Inflammatory macrophage (primary cell): Measurements from ENCODE around the gene NOL6.
A peak's percentile ranks its signal among the peaks of the same experiment; 100 is the strongest.
"Not testable (repeated sequence)": the region's sequence is repeated elsewhere in the genome, so short reads cannot be mapped to it uniquely, and the experiment has no call there.

Experiments
- DNase-seq, 2 donors: peaks; one replicate each; pipeline ENCODE4 v3.0.0-alpha.2; 2020 to 2022
- total RNA-seq, 18 experiments: gene quantifications; one replicate each; lab custom pipeline; 2026; ENCODE audit warnings: mixed read lengths in 6 of 18, inconsistent platforms in 2 of 18; lab: John Stamatoyannopoulos, UW

The NOL6 gene
- 15.1 to 81.5 (median 56.3) reads per million in 18 experiments for total RNA-seq

GRCh38 chr9:33473643-33474352, at the start of gene NOL6:
Gene NOL6, minus strand, starts transcription at chr9:33473924. Its CDS starts 82 bp downstream, at chr9:33473842.
- DNase-seq = peak; percentile 100

- DNase-seq = not testable (repeated sequence)
Observed at GRCh38 chr9:33521861-33522260, 48.1 kb upstream of the NOL6 start.

- not testable (repeated sequence) for DNase-seq
Observed at GRCh38 chr9:33517934-33518577, 44.3 kb upstream of the NOL6 start.

DNA sequence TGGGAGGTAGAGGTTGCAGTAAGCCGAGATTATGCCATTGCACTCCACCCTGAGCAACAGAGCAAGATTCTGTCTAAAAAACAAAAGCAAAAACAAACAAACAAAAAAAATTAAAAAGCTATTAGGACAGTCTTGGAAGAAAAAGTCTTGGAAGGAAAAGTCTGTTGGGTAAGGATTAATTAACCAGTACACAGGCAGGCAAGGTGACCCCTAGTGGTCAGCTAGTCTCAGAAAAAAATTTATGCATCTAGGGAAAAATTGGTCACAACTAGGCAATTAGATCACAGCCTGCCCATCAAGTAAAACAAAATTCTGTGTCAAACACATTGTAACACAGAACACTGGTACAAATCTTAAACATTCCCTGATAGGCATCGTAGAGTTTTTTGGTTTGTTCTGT, 43.6 kb upstream of the NOL6 start:
- DNase-seq = peak; percentile 42 to 48

DNA sequence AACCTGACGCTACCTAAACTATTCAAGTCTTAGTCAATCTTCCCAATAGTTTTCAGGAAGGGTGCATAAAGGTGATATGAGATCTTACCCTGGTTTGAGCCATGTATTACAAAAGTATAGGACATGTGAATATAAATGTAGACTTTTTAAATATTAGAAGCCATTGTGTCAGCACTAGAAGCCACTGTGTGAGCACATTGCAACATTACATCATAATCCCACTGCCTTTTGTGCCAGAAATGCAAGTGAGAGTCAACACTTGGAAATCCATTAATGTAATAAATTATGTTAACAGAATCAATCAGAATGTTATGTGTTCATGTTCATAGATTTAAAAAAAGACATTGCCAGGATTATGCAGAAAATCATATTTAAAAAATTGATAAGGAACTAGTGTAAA, 42.7 kb upstream of the NOL6 start:
- DNase-seq = not testable (repeated sequence)

DNA sequence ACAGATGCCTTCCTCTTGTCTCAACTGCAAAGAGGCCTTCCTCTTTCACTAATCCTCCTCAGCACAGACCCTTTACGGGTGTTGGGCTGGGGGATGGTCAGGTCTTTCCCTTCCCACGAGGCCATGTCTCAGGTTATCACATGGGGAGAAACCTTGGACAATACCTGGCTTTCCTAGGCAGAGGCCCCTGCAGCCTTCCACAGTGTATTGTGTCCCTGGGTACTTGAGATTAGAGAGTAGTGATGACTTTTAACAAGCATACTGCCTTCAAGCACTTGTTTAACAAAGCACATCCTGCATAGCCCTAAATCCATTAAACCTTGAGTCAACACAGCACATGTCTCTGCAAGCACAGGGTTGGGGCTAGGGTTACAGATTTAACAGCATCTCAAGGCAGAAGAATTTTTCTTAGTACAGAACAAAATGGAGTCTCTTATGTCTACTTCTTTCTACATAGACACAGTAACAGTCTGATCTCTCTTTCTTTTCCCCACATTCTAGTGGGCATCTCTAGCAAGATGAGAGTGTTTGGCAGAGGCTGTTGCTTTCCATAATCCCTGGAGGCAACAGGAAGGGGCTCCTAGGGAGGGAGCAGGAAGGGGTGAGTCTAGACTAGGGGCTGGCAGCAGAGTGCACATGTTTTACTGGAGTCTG, 41.7 kb upstream of the NOL6 start:
- DNase-seq = not testable (repeated sequence)

GRCh38 chr9:33512535-33512934, 38.8 kb upstream of the NOL6 start:
- not testable (repeated sequence) for DNase-seq

DNA sequence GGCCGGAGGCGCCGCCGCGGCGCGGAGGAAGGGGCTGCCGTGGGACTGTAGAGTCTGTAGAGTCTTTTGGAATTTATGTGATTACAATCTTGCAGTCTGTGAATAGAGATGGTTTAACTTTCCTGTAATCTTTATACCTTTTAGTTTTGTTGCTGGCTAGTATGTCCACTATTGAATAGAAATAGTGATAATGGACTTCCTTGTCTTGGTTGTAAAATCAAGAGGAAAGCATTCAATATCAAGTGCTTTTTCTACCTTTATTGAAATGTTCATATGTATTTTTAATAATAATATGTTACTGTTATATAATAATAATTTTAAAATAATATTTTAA, 37.4 kb upstream of the NOL6 start:
- not testable (repeated sequence) for DNase-seq

GRCh38 chr9:33510262-33511183, 36.8 kb upstream of the NOL6 start:
- DNase-seq = peak; percentile 32 to 51

DNA sequence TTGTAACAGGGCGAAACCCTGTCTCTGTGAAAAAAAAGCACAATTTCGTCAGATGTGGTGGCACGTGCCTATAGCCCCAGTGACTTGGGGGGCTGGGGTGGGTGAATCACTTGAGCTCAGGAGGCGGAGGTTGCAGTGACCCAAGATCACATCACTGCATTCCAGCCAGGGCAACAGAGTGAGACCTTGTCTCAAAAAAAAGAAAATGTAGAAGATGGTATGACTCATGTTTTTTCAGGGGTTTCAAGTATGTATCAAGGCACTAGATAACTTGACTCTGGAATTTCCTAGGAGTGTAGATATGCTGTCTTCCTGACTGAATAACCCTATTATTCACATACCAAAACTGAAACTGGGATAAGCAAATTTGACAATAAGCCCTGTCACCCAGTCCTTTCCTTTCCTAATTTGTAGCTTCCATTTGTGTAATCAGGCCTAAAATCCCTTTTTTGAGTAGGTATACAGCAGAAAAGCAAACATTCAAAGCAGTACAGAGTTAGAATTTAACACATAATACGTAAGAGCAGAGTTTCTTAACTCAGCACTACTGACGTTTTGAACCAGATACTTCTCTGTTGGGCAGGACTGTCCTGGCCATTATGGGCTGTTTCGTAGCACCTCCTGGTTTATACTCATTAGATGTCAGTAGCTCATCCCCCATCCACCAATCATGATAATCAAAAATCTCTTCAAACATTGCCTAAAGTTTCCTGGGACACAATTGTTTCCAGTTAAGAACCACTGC, 33.1 kb upstream of the NOL6 start:
- no peak for DNase-seq

DNA sequence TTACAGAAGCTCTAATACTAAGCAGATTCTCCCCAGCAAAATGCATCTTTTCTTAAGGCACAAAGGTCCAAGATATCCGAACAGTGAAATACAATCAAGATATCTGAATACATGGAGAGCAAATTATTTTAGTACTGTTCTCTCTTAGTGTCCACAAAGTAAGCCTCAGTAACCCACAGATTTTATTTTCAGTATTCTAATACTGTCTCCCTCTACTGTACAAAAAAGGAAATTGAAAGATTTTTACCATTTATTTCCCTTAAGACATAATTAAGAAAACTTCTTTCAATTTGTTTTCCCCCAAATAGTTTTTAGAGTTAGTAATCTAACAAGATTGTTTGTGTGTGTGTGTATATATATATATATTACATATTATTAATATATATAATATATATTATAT, 24.7 kb upstream of the NOL6 start:
- peak in 1 of 2 donors; percentile 35 for DNase-seq

GRCh38 chr9:33493819-33494218, 20.1 kb upstream of the NOL6 start:
- not testable (repeated sequence) for DNase-seq

- DNase-seq = no peak
Observed at GRCh38 chr9:33489066-33489465, 15.3 kb upstream of the NOL6 start.

GRCh38 chr9:33485312-33485711, 11.6 kb upstream of the NOL6 start:
- not testable (repeated sequence) for DNase-seq

DNA sequence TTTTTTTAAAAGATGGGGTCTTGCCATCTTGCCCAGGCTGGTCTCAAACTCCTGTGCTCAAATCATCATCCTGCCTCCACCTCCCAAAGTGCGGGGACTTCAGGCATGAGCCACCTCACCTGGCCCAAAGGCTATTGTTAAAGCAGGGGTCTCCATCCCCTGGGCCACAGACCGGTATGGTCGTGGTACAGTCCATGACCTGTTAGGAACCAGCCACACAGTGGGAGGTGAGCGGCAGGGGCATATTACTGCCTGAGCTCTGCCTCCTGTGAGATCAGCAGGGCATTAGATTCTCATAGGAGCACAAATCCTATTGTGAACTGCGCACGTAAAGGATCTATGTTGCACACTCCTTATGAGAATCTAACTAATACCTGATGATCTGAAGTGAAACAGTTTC, 7.3 kb upstream of the NOL6 start:
- DNase-seq = no peak

GRCh38 chr9:33480106-33480505, 6.4 kb upstream of the NOL6 start:
- DNase-seq = no peak

DNA sequence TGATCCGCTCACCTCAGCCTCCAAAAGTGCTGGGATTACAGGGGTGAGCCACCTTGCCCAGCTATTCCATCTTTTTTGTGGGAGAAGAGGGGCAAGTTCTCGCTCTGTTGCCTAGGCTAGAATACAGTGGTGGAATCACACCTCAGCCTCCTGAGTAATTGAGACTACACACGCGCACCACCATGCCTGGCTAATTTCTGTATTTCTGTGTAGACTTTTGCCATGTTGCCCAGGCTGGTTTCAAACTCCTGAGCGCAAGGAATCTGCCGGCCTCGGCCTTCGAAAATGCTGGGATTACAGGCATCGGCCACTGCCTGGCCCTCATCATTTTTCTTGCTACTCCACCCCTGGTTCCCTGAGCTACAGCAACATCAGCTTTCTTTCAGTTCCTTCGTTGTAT, 2.8 kb upstream of the NOL6 start:
- no peak for DNase-seq

- DNase-seq = no peak
Observed at GRCh38 chr9:33475357-33475756, 1.6 kb upstream of the NOL6 start.

GRCh38 chr9:33472881-33473615, 676 bp downstream of the NOL6 start:
- DNase-seq = peak; percentile 19 to 36

GRCh38 chr9:33472171-33472880, 1.4 kb downstream of the NOL6 start:
- no peak for DNase-seq

DNA sequence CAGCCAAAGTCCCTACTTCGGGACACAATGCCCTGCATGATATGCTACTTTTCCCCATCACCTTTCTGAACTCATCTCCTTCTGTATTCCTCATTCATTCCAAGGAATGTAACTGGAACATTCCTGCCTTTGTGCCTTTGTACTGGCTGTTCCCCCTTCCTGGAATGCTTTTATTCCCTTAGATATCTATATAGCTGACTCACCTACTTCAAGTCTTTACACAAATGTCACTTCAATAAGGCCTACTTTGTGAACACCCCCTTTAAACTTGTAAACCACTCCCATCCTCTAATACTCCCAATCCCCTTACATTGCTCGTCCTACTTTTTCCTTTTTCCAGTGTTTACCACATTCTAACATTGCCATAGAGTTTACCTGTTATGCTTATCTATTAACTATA, 2.4 kb downstream of the NOL6 start:
- no peak for DNase-seq
